Neural progenitor cell (in vitro differentiated cells): ENCODE data around the gene OTOP2. TPM values are rescaled to one million over a fixed set of nuclear protein-coding genes. Genes with fewer than 3 reads are reported as not detected.
A peak's percentile ranks its signal among the peaks of the same experiment; 100 is the strongest.

Experiments used
- DNase-seq: peaks from one replicate; pipeline ENCODE4 v3.0.0-alpha.2; 2016; ENCODE audit warnings: low spot score
- H2AFZ ChIP-seq: fragments of 200-600 bp; sonication (generic); replicated peaks from 2 replicates; pipeline ENCODE4 v1.6.1; 2016; ENCODE audit warnings: antibody characterized with exemption
- H3F3A ChIP-seq: fragments of 200-600 bp; sonication (generic); 2 replicates; pipeline ENCODE4 v1.6.1; 2016; ENCODE audit warnings: antibody characterized with exemption, low read depth
- H3K27ac ChIP-seq: fragments of 200-600 bp; sonication (generic); 2 replicates; pipeline ENCODE4 v1.5.1; 2016; ENCODE audit warnings: mild to moderate bottlenecking
- H3K27me3 ChIP-seq: fragments of 200-600 bp; sonication (generic); 2 replicates; pipeline ENCODE4 v1.6.1; 2016; ENCODE audit warnings: mild to moderate bottlenecking, moderate library complexity
- H3K36me3 ChIP-seq: fragments of 200-600 bp; sonication (generic); 2 replicates; pipeline ENCODE4 v1.5.1; 2016
- H3K4me1 ChIP-seq: fragments of 200-600 bp; sonication (generic); 2 replicates; pipeline ENCODE4 v1.6.1; 2016; ENCODE audit warnings: mixed run types
- H3K4me2 ChIP-seq: fragments of 200-600 bp; sonication (generic); 2 replicates; pipeline ENCODE4 v1.6.1; 2016
- H3K4me3 ChIP-seq: fragments of 200-600 bp; sonication (generic); 2 replicates; pipeline ENCODE4 v1.5.1; 2016
- H3K79me2 ChIP-seq: fragments of 200-600 bp; sonication (generic); 2 replicates; pipeline ENCODE4 v1.6.1; 2016; ENCODE audit warnings: low read depth
- H3K9ac ChIP-seq: fragments of 200-600 bp; sonication (generic); 2 replicates; pipeline ENCODE4 v1.6.1; 2016
- H3K9me3 ChIP-seq: fragments of 200-600 bp; sonication (generic); 2 replicates; pipeline ENCODE4 v1.5.1; 2016; ENCODE audit warnings: low read depth
- H4K20me1 ChIP-seq: fragments of 200-600 bp; sonication (generic); 2 replicates; pipeline ENCODE4 v1.6.1; 2016; ENCODE audit warnings: low read depth
- H3K27ac Mint-ChIP-seq: 3 replicates; pipeline ENCODE4 v1.8.0; 2021; ENCODE audit warnings: mixed read lengths
- H3K27me3 Mint-ChIP-seq: 2 replicates; pipeline ENCODE4 v1.8.0; 2022; ENCODE audit warnings: low read depth, mild to moderate bottlenecking, inconsistent platforms, moderate library complexity, mixed read lengths; ENCODE audit not compliant: insufficient read depth
- H3K36me3 Mint-ChIP-seq: 3 replicates; pipeline ENCODE4 v1.8.0; 2021; ENCODE audit warnings: mixed read lengths
- H3K4me1 Mint-ChIP-seq: 3 replicates; pipeline ENCODE4 v1.8.0; 2021; ENCODE audit warnings: mixed read lengths
- H3K4me3 Mint-ChIP-seq: 3 replicates; pipeline ENCODE4 v1.8.0; 2021; ENCODE audit warnings: mild to moderate bottlenecking, moderate library complexity, mixed read lengths
- H3K9me3 Mint-ChIP-seq: 3 replicates; pipeline ENCODE4 v1.8.0; 2020; ENCODE audit warnings: mixed read lengths
- EZH2 ChIP-seq: fragments of 200-600 bp; sonication (generic); IDR thresholded peaks from 2 replicates; pipeline ENCODE4 v1.6.1; 2017; ENCODE audit warnings: antibody characterized with exemption, mild to moderate bottlenecking, moderate library complexity
- EZH2phosphoT487 ChIP-seq: fragments of 200-600 bp; sonication (generic); IDR thresholded peaks from 2 replicates; pipeline ENCODE4 v1.6.1; 2017; ENCODE audit warnings: antibody characterized with exemption
- total RNA-seq: library from RNA; depleted of rRNA; stranded (reverse); fragments of >200 nt; gene quantifications from 2 replicates; pipeline ENCODE4 v1.2.3, GENCODE V29; 2015; ENCODE audit warnings: low replicate concordance
- TF ChIP-seq, protein P1 (sequence below): fragments of 200-600 bp; sonication (generic); IDR thresholded peaks from 2 replicates; pipeline ENCODE4 v1.5.1; 2017; ENCODE audit warnings: antibody characterized with exemption, mild to moderate bottlenecking

OTOP2 gene
- total RNA-seq, 1 donor from 2014 or later = not detected

DNA sequence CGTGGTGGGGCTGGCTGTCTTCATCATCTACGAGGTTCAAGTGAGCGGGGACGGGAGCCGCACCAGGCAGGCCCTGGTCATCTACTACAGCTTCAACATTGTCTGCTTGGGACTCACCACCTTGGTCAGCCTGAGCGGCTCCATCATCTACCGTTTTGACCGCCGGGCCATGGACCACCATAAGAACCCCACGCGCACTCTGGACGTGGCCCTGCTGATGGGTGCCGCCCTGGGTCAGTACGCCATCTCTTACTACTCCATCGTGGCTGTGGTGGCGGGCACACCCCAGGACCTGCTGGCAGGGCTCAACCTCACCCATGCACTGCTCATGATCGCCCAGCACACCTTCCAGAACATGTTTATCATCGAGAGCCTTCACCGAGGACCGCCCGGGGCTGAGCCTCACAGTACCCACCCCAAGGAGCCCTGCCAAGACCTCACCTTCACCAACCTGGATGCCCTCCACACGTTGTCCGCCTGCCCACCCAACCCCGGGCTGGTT, 6.5 kb downstream of the OTOP2 start:
- H3K36me3 ChIP-seq = no peaks in the 10 kb centered on the region
- no peaks in the 10 kb centered on the region for H3K79me2 ChIP-seq
- peaks cover 99% of the 10 kb centered on the region for H3K27me3 ChIP-seq
- peaks cover 5% of the 10 kb centered on the region for H3K4me1 ChIP-seq
- H3F3A ChIP-seq = no peaks in the 10 kb centered on the region
- H4K20me1 ChIP-seq = peaks cover 18% of the 10 kb centered on the region
- H3K9ac ChIP-seq = no peak overlapping the region
- H2AFZ ChIP-seq = no peak overlapping the region
- H3K4me2 ChIP-seq = no peak overlapping the region
- no peak for TF ChIP-seq EZH2phosphoT487
- TF ChIP-seq, protein P1, sequence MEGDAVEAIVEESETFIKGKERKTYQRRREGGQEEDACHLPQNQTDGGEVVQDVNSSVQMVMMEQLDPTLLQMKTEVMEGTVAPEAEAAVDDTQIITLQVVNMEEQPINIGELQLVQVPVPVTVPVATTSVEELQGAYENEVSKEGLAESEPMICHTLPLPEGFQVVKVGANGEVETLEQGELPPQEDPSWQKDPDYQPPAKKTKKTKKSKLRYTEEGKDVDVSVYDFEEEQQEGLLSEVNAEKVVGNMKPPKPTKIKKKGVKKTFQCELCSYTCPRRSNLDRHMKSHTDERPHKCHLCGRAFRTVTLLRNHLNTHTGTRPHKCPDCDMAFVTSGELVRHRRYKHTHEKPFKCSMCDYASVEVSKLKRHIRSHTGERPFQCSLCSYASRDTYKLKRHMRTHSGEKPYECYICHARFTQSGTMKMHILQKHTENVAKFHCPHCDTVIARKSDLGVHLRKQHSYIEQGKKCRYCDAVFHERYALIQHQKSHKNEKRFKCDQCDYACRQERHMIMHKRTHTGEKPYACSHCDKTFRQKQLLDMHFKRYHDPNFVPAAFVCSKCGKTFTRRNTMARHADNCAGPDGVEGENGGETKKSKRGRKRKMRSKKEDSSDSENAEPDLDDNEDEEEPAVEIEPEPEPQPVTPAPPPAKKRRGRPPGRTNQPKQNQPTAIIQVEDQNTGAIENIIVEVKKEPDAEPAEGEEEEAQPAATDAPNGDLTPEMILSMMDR = no peak
- no peak for TF ChIP-seq EZH2
- peak overlapping the region; percentile 28 for H3K4me3 Mint-ChIP-seq
- peaks cover 2% of the 10 kb centered on the region for H3K4me1 Mint-ChIP-seq
- no peaks in the 10 kb centered on the region for H3K9me3 ChIP-seq
- no peak overlapping the region for H3K27ac Mint-ChIP-seq
- no peaks in the 10 kb centered on the region for H3K36me3 Mint-ChIP-seq
- DNase-seq = no peak
- no peaks in the 10 kb centered on the region for H3K9me3 Mint-ChIP-seq
- H3K27me3 Mint-ChIP-seq = peaks cover 71% of the 10 kb centered on the region
- no peak overlapping the region for H3K4me3 ChIP-seq
- no peak overlapping the region for H3K27ac ChIP-seq

GRCh38 chr17:74935048-74935447, 11.0 kb downstream of the OTOP2 start:
- no peak overlapping the region for H3K27ac Mint-ChIP-seq
- H3K27me3 ChIP-seq = peaks cover 99% of the 10 kb centered on the region
- no peak overlapping the region for H3K4me3 ChIP-seq

DNA sequence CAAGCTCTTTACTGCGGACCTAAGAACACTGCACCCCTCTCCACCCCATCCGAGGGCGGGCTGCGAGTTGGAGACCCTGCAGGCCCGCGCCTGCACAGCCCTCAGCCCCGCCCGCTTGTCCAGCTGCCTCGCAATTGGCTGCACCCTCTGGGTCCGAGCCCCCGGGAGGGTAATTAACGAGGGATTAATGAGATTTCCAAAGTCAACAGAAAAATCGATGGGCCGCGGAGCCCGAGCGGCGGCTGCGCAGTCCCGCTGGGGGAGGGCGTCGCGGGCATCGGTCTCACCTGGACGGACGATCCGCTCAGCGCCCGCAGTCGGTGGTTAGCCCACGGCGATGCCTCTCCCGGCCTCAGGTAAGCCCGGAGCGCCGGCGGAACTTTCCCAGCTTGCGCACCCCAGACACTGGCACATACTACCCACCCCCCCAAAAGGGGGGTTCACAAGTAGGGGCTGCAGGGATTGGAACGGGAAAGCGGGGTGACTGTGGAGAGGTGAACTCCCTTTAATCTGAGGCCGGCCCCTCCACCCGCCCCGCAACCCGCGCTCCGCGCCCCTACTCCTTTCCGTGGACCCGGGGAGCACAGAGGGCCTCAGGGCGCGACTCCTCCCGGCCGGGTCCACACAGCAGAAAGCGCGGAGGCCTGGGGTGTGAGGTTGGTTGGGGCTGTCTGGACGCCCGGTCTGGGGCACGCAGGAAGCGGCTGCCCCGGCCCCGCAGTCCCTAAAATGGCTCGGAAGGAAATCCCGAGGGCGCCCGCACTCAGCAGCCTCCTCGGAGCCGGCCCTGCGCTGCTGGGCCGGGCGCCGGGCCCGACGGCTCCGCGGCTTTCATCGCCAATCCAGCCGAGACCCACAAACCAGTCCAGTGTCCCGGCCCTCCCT, 11.8 kb downstream of the OTOP2 start, which contains the start of gene OTOP3:
Gene OTOP3 (plus strand): TSS at position 314 of the 885 bp plus-strand sequence. CDS start 24 bp downstream, at position 338.
- no peaks in the 10 kb centered on the region for H3K79me2 ChIP-seq
- H3K9ac ChIP-seq = no peak within 1 kb of the TSS
- H3K27ac ChIP-seq = no peak within 1 kb of the TSS
- H4K20me1 ChIP-seq = peaks cover 40% of the 10 kb centered on the region
- no peaks in the 10 kb centered on the region for H3K9me3 ChIP-seq
- peaks cover 7% of the 10 kb centered on the region for H3K4me1 ChIP-seq
- H3K36me3 ChIP-seq = no peaks in the 10 kb centered on the region
- no peak within 1 kb of the TSS for H3K27ac Mint-ChIP-seq
- peak; percentile 64 for DNase-seq
- peaks cover 99% of the 10 kb centered on the region for H3K27me3 ChIP-seq
- peaks cover 67% of the 10 kb centered on the region for H3K27me3 Mint-ChIP-seq
- H3K4me2 ChIP-seq = peak within 1 kb of the TSS; percentile 64
- H3K4me3 Mint-ChIP-seq = peak within 1 kb of the TSS; percentile 5
- TF ChIP-seq, protein P1 = no peak
- peak; percentile 96 for TF ChIP-seq EZH2
- TF ChIP-seq EZH2phosphoT487 = peak; percentile 95
- H3K4me3 ChIP-seq = peak within 1 kb of the TSS; percentile 35
- H3K4me1 Mint-ChIP-seq = peaks cover 2% of the 10 kb centered on the region
- H2AFZ ChIP-seq = no peak within 1 kb of the TSS
- H3F3A ChIP-seq = no peaks in the 10 kb centered on the region
- H3K36me3 Mint-ChIP-seq = no peaks in the 10 kb centered on the region
- no peaks in the 10 kb centered on the region for H3K9me3 Mint-ChIP-seq

More at GRCh38 chr17:74935048-74935447, 11.0 kb downstream of the OTOP2 start:
- Histone ChIP-seq H3K27ac (no peak overlapping the region), H2AFZ (no peak overlapping the region), H3K9ac (no peak overlapping the region), H3K4me2 (peak overlapping the region; percentile 64), H3K79me2 (no peaks in the 10 kb centered on the region), H3K4me1 (peaks cover 7% of the 10 kb centered on the region), H3F3A (no peaks in the 10 kb centered on the region), H4K20me1 (peaks cover 40% of the 10 kb centered on the region), H3K36me3 (no peaks in the 10 kb centered on the region), H3K9me3 (no peaks in the 10 kb centered on the region)
- DNase-seq = no peak
- peaks cover 2% of the 10 kb centered on the region for H3K4me1 Mint-ChIP-seq
- H3K27me3 Mint-ChIP-seq = peaks cover 74% of the 10 kb centered on the region
- TF ChIP-seq, protein P1 = no peak
- TF ChIP-seq EZH2 = no peak
- TF ChIP-seq EZH2phosphoT487 = no peak
- peak overlapping the region; percentile 5 for H3K4me3 Mint-ChIP-seq
- no peaks in the 10 kb centered on the region for H3K9me3 Mint-ChIP-seq
- H3K36me3 Mint-ChIP-seq = no peaks in the 10 kb centered on the region
